ENCODE measurements around the gene SH2D6.

GRCh38 chr2:85420536-85421259 is 2.2 kb downstream of the SH2D6 start:
- TF ChIP-seq REST (IDR thresholded peaks at IDR 0.05) (no peak), EHMT2 (IDR thresholded peaks at IDR 0.05; ENCODE audit: low read depth) (no peak), HMGXB4 (CRISPR knock-in tag; IDR thresholded peaks at IDR 0.05; ENCODE audit: borderline replicate concordance) (no peak), RFX5 (IDR thresholded peaks at IDR 0.05) (peak; percentile 46; the same call in 1 of the 2 replicates), KDM1A (IDR thresholded peaks at IDR 0.05; ENCODE audit: low read depth) (no peak), POLR2A (IDR thresholded peaks at IDR 0.05; ENCODE audit: low read length) (no peak), EP300 (IDR thresholded peaks at IDR 0.05) (no peak)
- TF ChIP-seq, protein P1, sequence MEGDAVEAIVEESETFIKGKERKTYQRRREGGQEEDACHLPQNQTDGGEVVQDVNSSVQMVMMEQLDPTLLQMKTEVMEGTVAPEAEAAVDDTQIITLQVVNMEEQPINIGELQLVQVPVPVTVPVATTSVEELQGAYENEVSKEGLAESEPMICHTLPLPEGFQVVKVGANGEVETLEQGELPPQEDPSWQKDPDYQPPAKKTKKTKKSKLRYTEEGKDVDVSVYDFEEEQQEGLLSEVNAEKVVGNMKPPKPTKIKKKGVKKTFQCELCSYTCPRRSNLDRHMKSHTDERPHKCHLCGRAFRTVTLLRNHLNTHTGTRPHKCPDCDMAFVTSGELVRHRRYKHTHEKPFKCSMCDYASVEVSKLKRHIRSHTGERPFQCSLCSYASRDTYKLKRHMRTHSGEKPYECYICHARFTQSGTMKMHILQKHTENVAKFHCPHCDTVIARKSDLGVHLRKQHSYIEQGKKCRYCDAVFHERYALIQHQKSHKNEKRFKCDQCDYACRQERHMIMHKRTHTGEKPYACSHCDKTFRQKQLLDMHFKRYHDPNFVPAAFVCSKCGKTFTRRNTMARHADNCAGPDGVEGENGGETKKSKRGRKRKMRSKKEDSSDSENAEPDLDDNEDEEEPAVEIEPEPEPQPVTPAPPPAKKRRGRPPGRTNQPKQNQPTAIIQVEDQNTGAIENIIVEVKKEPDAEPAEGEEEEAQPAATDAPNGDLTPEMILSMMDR (IDR thresholded peaks at IDR 0.05), result peak; percentile 99
